Right lobe of liver (tissue), 6 donors: ENCODE data around the gene CTSA. TPM values are rescaled to one million over a fixed set of nuclear protein-coding genes. Genes with fewer than 3 reads are reported as not detected.

Source experiments
- ATAC-seq, 4 donors: fragments of 200-7000 bp; cut with Tn5 transposase; one replicate each; pipeline ENCODE4 v1.9.1; 2020; ENCODE audit warnings: mild to moderate bottlenecking in 4 of 4, moderate library complexity in 4 of 4
- DNase-seq, 3 donors: peaks; one replicate each; pipeline ENCODE4 v3.0.0-alpha.2; 2020
- H3K27ac ChIP-seq, 3 donors: fragments of 200-600 bp; one replicate each; pipeline ENCODE4 v1.8.0; 2022
- H3K27me3 ChIP-seq, 2 donors: fragments of 200-600 bp; one replicate each; pipeline ENCODE4 v1.8.0; 2022
- H3K36me3 ChIP-seq, 4 donors: fragments of 200-600 bp; sonication (generic) in 1 of 4; one replicate each; pipeline versions ENCODE4 v1.5.1 to v1.8.0; 2017 to 2022; ENCODE audit warnings: control low read depth in 1 of 4
- H3K4me1 ChIP-seq, 4 donors: fragments of 200-600 bp; sonication (generic) in 1 of 4; one replicate each; pipeline versions ENCODE4 v1.5.1 to v1.8.0; 2017 to 2022; ENCODE audit warnings: control low read depth in 1 of 4
- H3K4me3 ChIP-seq, 3 donors: fragments of 200-600 bp; one replicate each; pipeline ENCODE4 v1.8.0; 2022
- H3K9me3 ChIP-seq, 4 donors: fragments of 200-600 bp; sonication (generic) in 1 of 4; one replicate each; pipeline versions ENCODE4 v1.5.1 to v1.8.0; 2017 to 2022; ENCODE audit warnings: control low read depth in 1 of 4
- POLR2A ChIP-seq: fragments of 450-650 bp; IDR thresholded peaks from one replicate; pipeline ENCODE4 v1.6.1; 2017; ENCODE audit warnings: antibody characterized with exemption, mild to moderate bottlenecking
- WGBS: methylation state at CpG from one replicate; pipeline ENCODE4 v1.1.6; 2018; ENCODE audit warnings: low coverage, low lambda C conversion rate; ENCODE audit not compliant: insufficient coverage; ENCODE audit errors: missing lambda C conversion rate; 5-methylcytosine and 5-hydroxymethylcytosine counted together
- intact Hi-C, 2 donors: fragments of 100-400 bp; cut with DNase I; formaldehyde crosslinking; loops; one replicate each; pipeline versions ENCODE4 v1.11.2 to v1.14.1; 2022
- total RNA-seq, 6 experiments: library from RNA; depleted of rRNA in 2 of 6; stranded (reverse); fragments of >200 nt in 2 of 6; fragmentation: NEBNext Ultra II Directional in 3 of 6; extraction: Animal tissue kit (Norgen Biotek cat#: 25700) in 3 of 6; gene quantifications; one replicate each; pipeline versions ENCODE4 v1.1.0 to v1.2.4, GENCODE V29; 2016 to 2023
- TF ChIP-seq, protein P1 (sequence below), 4 donors: fragments of 200-600 bp in 3 of 4; fragments of 450-650 bp in 1 of 4; IDR thresholded peaks; one replicate each; pipeline versions ENCODE4 v1.5.1 to v1.8.0; 2016 to 2022; ENCODE audit warnings: antibody characterized with exemption in 4 of 4, mild to moderate bottlenecking in 2 of 4
- donor health status: DM: no; HTN: yes; CAD: no.
- donor health status: DM: no; HTN: no; CAD: no.
- donor health status: DM: no; HTN: no; CAD: no.
- donor health status: DM: no; HTN: yes; CAD: no.
- donor health status: DM: no; HTN: yes; CAD: no.

CTSA gene
- total RNA-seq, 6 experiments from 2014 or later: 54.4 to 194 (median 134) TPM

DNA sequence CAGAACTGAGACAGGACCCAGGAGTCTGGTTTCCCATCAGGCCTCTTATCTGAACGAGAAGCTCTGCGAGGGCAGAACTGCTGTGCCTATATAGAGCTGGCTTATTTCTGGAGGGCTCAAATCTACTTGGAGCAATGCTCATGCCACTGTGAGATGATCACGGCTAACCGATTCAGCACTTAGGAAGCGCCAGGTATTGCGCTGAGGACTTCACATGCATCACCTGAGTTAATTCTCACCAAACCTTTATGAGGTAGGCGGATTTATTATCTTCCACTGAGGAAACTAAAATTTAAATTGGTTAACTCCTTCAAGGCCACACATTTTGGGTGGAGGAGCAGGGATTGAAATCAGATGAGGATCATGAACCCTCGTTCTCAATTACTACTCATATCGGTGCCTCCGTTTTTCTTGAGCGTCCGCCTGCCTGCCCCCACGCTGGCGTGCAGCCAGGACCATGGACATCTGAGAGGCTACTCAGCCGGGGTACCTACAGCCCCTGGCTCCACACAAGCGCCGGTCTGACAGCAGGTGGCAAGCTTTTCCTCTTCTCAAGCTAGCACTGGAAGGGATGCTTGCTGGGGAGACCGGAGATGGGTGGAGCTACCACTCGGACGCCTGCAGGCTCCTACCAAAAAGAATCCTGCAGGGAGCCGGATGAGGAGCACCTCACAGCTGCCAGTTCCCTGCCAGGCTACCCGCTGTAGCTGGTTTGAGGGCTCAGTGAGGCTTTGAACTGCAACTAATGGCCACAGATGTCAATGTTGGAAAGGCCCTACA, 42.3 kb downstream of the CTSA start:
- H3K4me1 ChIP-seq: peaks cover 0 to 19% (median 9%) of the 10 kb centered on the region in 4 donors
- DNase-seq: peak; percentile 73 to 80 (median 74)
- intact Hi-C loops: no loop called here

DNA sequence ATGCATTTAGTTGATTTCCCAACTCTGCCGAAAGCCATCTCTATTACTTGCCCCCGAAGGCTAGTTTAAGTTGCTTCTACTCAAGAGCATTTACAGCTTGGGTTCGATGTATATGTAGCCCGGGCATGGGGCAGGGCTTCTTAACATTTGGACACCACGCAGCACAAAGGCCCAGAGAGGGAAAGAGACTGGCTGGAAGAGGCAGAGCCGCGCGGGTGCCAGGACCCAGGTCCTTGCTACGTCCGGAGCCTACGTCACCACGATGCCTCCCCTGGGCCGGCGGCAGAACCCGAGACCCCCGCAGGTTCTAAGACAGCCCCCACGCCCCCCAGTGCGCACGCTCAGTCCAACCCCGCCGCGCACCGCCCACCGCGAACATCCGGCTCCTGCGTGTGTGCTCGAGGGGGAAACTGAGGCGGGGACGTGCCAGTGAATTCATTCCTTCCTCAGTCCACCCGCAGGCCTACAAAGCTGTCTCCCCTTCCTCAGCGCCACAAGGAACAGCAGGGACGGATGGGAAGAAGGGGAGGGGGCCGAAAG, 43.0 kb downstream of the CTSA start:
- WGBS: 0% methylated on average over 22 of the region's 34 CpGs
- no peaks in the 10 kb centered on the region for H3K27me3 ChIP-seq
- H3K27ac ChIP-seq: peak overlapping the region; percentile 96 to 100 (median 100)
- H3K9me3 ChIP-seq: no peaks in the 10 kb centered on the region
- ATAC-seq (peak; percentile 13 to 39 (median 18)), DNase-seq (peak; percentile 71 to 79 (median 76))
- H3K36me3 ChIP-seq: peaks cover 0 to 16% (median 0%) of the 10 kb centered on the region in 4 donors
- peaks cover 0 to 19% (median 9%) of the 10 kb centered on the region in 4 donors for H3K4me1 ChIP-seq
- TF ChIP-seq, protein P1, sequence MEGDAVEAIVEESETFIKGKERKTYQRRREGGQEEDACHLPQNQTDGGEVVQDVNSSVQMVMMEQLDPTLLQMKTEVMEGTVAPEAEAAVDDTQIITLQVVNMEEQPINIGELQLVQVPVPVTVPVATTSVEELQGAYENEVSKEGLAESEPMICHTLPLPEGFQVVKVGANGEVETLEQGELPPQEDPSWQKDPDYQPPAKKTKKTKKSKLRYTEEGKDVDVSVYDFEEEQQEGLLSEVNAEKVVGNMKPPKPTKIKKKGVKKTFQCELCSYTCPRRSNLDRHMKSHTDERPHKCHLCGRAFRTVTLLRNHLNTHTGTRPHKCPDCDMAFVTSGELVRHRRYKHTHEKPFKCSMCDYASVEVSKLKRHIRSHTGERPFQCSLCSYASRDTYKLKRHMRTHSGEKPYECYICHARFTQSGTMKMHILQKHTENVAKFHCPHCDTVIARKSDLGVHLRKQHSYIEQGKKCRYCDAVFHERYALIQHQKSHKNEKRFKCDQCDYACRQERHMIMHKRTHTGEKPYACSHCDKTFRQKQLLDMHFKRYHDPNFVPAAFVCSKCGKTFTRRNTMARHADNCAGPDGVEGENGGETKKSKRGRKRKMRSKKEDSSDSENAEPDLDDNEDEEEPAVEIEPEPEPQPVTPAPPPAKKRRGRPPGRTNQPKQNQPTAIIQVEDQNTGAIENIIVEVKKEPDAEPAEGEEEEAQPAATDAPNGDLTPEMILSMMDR (IDR thresholded peaks at IDR 0.05): no peak
- no peak for TF ChIP-seq POLR2A
- H3K4me3 ChIP-seq: peak overlapping the region; percentile 89 to 100 (median 100)
- intact Hi-C loops: no loop called here

More for the DNA sequence above, 42.3 kb downstream of the CTSA start:
- TF ChIP-seq, protein P1 (IDR thresholded peaks at IDR 0.05): peak; percentile 33 to 45 (median 36)
- peak; percentile 35 for TF ChIP-seq POLR2A
- ATAC-seq: peak; percentile 41 to 55 (median 54)
- 2% methylated on average over 9 of the region's 22 CpGs for WGBS
- Histone ChIP-seq H3K4me3 (peak overlapping the region; percentile 89 to 100 (median 100)), H3K27me3 (no peaks in the 10 kb centered on the region), H3K27ac (peak overlapping the region; percentile 96 to 100 (median 100)), H3K36me3 (peaks cover 0 to 11% (median 0%) of the 10 kb centered on the region in 4 donors), H3K9me3 (no peaks in the 10 kb centered on the region)

DNA sequence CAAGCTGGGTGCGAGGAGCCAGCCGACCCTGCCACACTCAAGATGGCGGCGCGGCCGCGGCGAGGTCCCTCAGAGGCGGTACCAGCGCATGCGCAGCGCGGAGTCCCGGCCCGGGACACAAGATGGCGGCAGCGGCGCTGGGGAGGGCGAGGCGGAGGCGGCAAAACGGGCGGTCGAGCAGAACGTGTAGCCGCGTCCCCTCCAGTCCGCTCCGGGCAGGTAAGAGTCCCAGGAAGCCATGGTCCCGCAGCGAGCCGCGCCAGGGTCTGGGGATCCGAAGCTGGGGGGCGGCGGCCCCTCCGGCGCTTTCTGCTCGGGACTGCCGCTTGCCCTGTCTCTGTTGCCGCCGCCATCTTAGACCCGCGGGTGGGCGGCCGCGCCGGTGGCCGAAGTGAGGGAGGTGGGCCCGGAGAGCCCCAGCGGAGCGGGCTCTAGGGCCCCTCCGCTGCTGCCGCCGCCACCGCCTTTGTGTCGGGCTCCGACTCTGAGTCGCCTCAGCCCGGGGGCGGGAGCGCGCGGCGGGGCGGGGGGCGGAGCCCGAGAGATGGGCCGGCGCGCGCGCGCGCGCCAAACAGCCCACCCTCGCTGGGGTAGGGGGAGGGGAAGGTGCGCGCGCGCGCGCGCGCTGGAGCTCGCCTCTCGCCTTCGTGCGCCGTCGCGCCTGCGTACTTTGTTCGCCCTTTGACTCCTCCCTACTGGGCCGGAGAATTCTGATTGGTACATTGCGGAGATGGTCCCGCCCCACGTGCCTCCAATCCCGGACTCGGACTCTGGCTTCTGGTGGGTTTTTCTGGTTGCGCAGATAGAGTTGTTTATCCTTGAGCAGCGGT, 43.7 kb downstream of the CTSA start, which contains the start of gene PCIF1:
TSS of gene PCIF1 (plus strand) at position 98 of the 830 bp plus-strand sequence. CDS start 4,317 bp downstream, outside the sequence.
- Histone ChIP-seq H3K27ac (peak within 1 kb of the TSS; percentile 96 to 100 (median 100)), H3K27me3 (no peaks in the 10 kb centered on the region), H3K9me3 (no peaks in the 10 kb centered on the region), H3K36me3 (peaks cover 0 to 23% (median 2%) of the 10 kb centered on the region in 4 donors), H3K4me1 (peaks cover 0 to 19% (median 9%) of the 10 kb centered on the region in 4 donors), H3K4me3 (peak within 1 kb of the TSS; percentile 89 to 100 (median 100))
- TF ChIP-seq, protein P1 (IDR thresholded peaks at IDR 0.05): no peak
- TF ChIP-seq POLR2A: peak; percentile 99
- WGBS: 0% methylated on average over 12 of the region's 102 CpGs
- ATAC-seq (peak; percentile 85 to 94 (median 89)), DNase-seq (peak; percentile 99)
- intact Hi-C loops: no loop called here

DNA sequence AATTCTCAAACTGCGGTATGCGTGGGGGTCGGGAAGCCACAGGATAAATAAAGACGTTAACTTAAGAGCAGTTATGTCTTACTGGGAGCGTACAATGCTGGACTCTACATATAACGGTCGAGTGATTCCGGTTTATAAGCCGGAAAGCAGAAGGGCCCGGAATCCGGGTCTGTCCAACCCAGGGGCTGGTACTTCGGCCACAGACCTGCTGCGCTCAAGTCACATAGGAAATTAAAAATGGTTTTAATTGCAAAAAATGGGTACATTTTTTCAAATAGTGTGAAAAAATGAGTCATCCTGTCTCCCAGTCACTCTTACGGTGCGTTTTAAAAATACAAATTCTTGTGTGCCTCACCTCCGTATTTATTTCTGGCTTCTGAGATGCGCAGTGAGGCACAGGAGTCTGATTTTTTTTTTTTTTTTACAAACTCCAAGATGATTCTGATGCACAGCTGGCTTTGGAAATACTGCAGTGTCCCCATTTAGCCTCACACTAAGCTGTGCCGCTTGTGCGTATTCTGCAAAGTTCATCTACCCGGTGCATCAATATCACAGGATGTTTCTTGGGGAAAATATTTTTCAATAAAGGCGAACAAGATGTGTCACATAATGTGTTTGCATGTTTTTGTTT, 44.4 kb downstream of the CTSA start:
- DNase-seq (no peak), ATAC-seq (peak in 3 of 4 donors; percentile 12 to 28 (median 21))
- H3K27ac ChIP-seq: peak overlapping the region; percentile 74 to 84 (median 78)
- H3K4me3 ChIP-seq: peak overlapping the region; percentile 89 to 100 (median 100)
- TF ChIP-seq, protein P1 (IDR thresholded peaks at IDR 0.05): no peak
- TF ChIP-seq POLR2A: no peak
- no peaks in the 10 kb centered on the region for H3K27me3 ChIP-seq
- intact Hi-C loops: no loop called here
- 1% methylated on average over 21 of the region's 21 CpGs for WGBS
- peaks cover 0 to 19% (median 9%) of the 10 kb centered on the region in 4 donors for H3K4me1 ChIP-seq
- H3K9me3 ChIP-seq: no peaks in the 10 kb centered on the region
- peaks cover 0 to 31% (median 2%) of the 10 kb centered on the region in 4 donors for H3K36me3 ChIP-seq
